GM12878 (cell line): ENCODE measurements around the gene NGF. TPM values are rescaled to one million over a fixed set of nuclear protein-coding genes. Genes with fewer than 3 reads are reported as not detected.

Source experiments
- ATAC-seq: fragments of 200-7000 bp; cut with Tn5 transposase; 3 replicates; pipeline ENCODE4 v1.9.1; 2020; ENCODE audit warnings: mild to moderate bottlenecking, moderate library complexity
- BruUV-seq: library from RNA; stranded (reverse); fragments of 400-500 nt; replicated peaks from 2 replicates; lab custom pipeline; 2021; lab: Mats Ljungman, UMichigan
- CTCF ChIA-PET: fragments of 300-600 bp; sonication (Branson Sonifier 250); formaldehyde crosslinking; extraction: SDS; loops from one replicate; lab custom pipeline; 2021; ENCODE audit warnings: inconsistent platforms; lab: Yijun Ruan, JAX
- POLR2A ChIA-PET: fragments of 350-600 bp; formaldehyde crosslinking; extraction: SDS; loops from one replicate; lab custom pipeline; 2021; ENCODE audit warnings: inconsistent platforms; lab: Charles Lee
- RAD21 ChIA-PET: fragments of 300-600 bp; sonication (Branson Sonifier 250); formaldehyde crosslinking; loops from one replicate; lab custom pipeline; 2023; ENCODE audit warnings: antibody characterized with exemption; ENCODE audit not compliant: unreplicated experiment; lab: Charles Lee
- SMC1A ChIA-PET: fragments of 300-600 bp; sonication (Branson Sonifier 250); formaldehyde crosslinking; loops from one replicate; lab custom pipeline; 2023; ENCODE audit not compliant: unreplicated experiment, uncharacterized antibody; lab: Charles Lee
- DNase-seq: peaks from one replicate; pipeline ENCODE4 v3.0.0-alpha.2; 2011; ENCODE audit warnings: low read depth, low spot score
- FAIRE-seq: peaks from 3 replicates; lab custom pipeline; 2011; peaks lifted over from hg19 to GRCh38; lab: Jason Lieb, UNC
- H2AFZ ChIP-seq: 2 replicates; pipeline ENCODE4 v1.6.0; 2011; ENCODE audit warnings: low read depth, low read length, control low read depth; ENCODE audit not compliant: control insufficient read depth
- H3K27ac ChIP-seq: 2 replicates; pipeline ENCODE4 v1.5.1; 2011; ENCODE audit warnings: control low read depth; ENCODE audit not compliant: control insufficient read depth, insufficient read depth
- H3K27me3 ChIP-seq, 2 experiments: replicated peaks in 1 of 2; 2 replicates each; pipeline versions ENCODE4 v1.6.0 to v1.6.1; 2011; ENCODE audit warnings: low read length in 1 of 2; ENCODE audit not compliant: control insufficient read depth in 2 of 2, insufficient read depth in 2 of 2
- H3K36me3 ChIP-seq, 2 experiments: 2 replicates each; pipeline ENCODE4 v1.5.1; 2011; ENCODE audit warnings: low read length in 1 of 2; ENCODE audit not compliant: control insufficient read depth in 2 of 2, insufficient read depth in 2 of 2
- H3K4me1 ChIP-seq: 2 replicates; pipeline ENCODE4 v1.6.1; 2011; ENCODE audit warnings: mild to moderate bottlenecking, low read length, moderate library complexity, mixed read lengths; ENCODE audit not compliant: control insufficient read depth, insufficient read depth
- H3K4me2 ChIP-seq: 2 replicates; pipeline ENCODE4 v1.6.0; 2011; ENCODE audit warnings: control low read depth; ENCODE audit not compliant: control insufficient read depth, insufficient read depth
- H3K4me3 ChIP-seq: fragments of 200-600 bp; sonication (generic); 2 replicates; pipeline ENCODE4 v1.5.1; 2016
- H3K79me2 ChIP-seq: 2 replicates; pipeline ENCODE4 v1.6.0; 2011; ENCODE audit warnings: low read length; ENCODE audit not compliant: control insufficient read depth, insufficient read depth
- H3K9ac ChIP-seq: 2 replicates; pipeline ENCODE4 v1.8.0; 2011; ENCODE audit warnings: low read length, control low read depth, mixed read lengths; ENCODE audit not compliant: control insufficient read depth, insufficient read depth
- H3K9me3 ChIP-seq: replicated peaks from 3 replicates; pipeline ENCODE4 v1.5.1; 2011; ENCODE audit warnings: mild to moderate bottlenecking, low read length; ENCODE audit not compliant: control insufficient read depth, insufficient read depth
- H4K20me1 ChIP-seq: 2 replicates; pipeline ENCODE4 v1.6.0; 2011; ENCODE audit not compliant: control insufficient read depth, insufficient read depth
- BACH1 ChIP-seq: fragments of 450-650 bp; IDR thresholded peaks from 2 replicates; pipeline ENCODE4 v1.6.1; 2017; ENCODE audit warnings: mild to moderate bottlenecking, borderline replicate concordance
- EGR1 ChIP-seq, 2 experiments: IDR thresholded peaks; 1 replicate in 1 of 2; 2 replicates in 1 of 2; pipeline ENCODE4 v1.6.1; 2011 to 2012; ENCODE audit warnings: low read depth in 2 of 2, low read length in 2 of 2, borderline replicate concordance in 1 of 2, mild to moderate bottlenecking in 1 of 2, moderate library complexity in 1 of 2
- ETV6 ChIP-seq, 2 experiments: fragments of 450-650 bp in 1 of 2; IDR thresholded peaks in 1 of 2; conservative IDR thresholded peaks in 1 of 2; 2 replicates each; pipeline ENCODE4 v1.6.1; 2014; ENCODE audit warnings: antibody characterized with exemption in 1 of 2, borderline replicate concordance in 1 of 2, low read depth in 1 of 2, mild to moderate bottlenecking in 1 of 2, moderate library complexity in 1 of 2
- IKZF1 ChIP-seq: fragments of 450-650 bp; conservative IDR thresholded peaks from 2 replicates; pipeline ENCODE4 v1.6.1; 2017; ENCODE audit warnings: antibody characterized with exemption, mild to moderate bottlenecking
- LARP7 ChIP-seq: fragments of 450-650 bp; IDR thresholded peaks from 2 replicates; pipeline ENCODE4 v1.6.1; 2017; ENCODE audit warnings: mild to moderate bottlenecking
- PKNOX1 ChIP-seq: fragments of 450-650 bp; IDR thresholded peaks from 2 replicates; pipeline ENCODE4 v1.6.1; 2016; ENCODE audit warnings: mild to moderate bottlenecking
- RAD21 ChIP-seq: IDR thresholded peaks from 2 replicates; pipeline ENCODE4 v1.6.1; 2011; ENCODE audit warnings: mild to moderate bottlenecking, low read depth, low read length, moderate library complexity; ENCODE audit not compliant: insufficient read depth
- SMAD1 ChIP-seq: fragments of 450-650 bp; IDR thresholded peaks from 2 replicates; pipeline ENCODE4 v1.6.1; 2018; ENCODE audit warnings: mild to moderate bottlenecking, low read depth; ENCODE audit not compliant: partially characterized antibody
- YY1 ChIP-seq: IDR thresholded peaks from 2 replicates; pipeline ENCODE4 v1.6.1; 2011; ENCODE audit warnings: low read depth, mild to moderate bottlenecking, low read length
- ZNF274 ChIP-seq: IDR thresholded peaks from one replicate; pipeline ENCODE4 v1.8.0; 2011; ENCODE audit not compliant: insufficient read length, insufficient read depth
- WGBS: methylation state at CpG from one replicate; pipeline ENCODE4 v1.1.6; 2016; ENCODE audit warnings: low lambda C conversion rate; ENCODE audit not compliant: insufficient replicate concordance, insufficient coverage; ENCODE audit errors: missing lambda C conversion rate; 5-methylcytosine and 5-hydroxymethylcytosine counted together
- in situ Hi-C: fragments of 300-500 bp; cut with MboI; formaldehyde crosslinking; loops from 9 replicates; pipeline ENCODE4 v1.14.3; 2018; ENCODE audit warnings: mixed read lengths
- intact Hi-C: fragments of 100-400 bp; cut with micrococcal nuclease; formaldehyde crosslinking; loops from one replicate; pipeline ENCODE4 v1.14.2; 2022; ENCODE audit not compliant: unreplicated experiment
- polyA plus RNA-seq, 11 experiments: library from polyadenylated mRNA; depleted of rRNA in 4 of 11; unstranded in 6 of 11; stranded (reverse) in 5 of 11; fragments of >200 nt; fragmentation: Nextera tagmentation in 4 of 11; fragmentation: Illumina TruSeq in 1 of 11; extraction: Ambion mirVana in 4 of 11; extraction: Trizol in 1 of 11; gene quantifications; 1 replicate in 1 of 11; 2 replicates in 10 of 11; pipeline versions ENCODE4 v1.2.1 to v1.2.3, GENCODE V29; 2011 to 2016; ENCODE audit warnings: inconsistent platforms in 2 of 11, missing spikeins in 2 of 11, low read depth in 1 of 11
- total RNA-seq, 4 experiments: library from RNA; depleted of rRNA in 3 of 4; stranded (reverse); fragments of >200 nt in 3 of 4; fragmentation: Illumina TruSeq in 1 of 4; extraction: Trizol in 1 of 4; gene quantifications; 2 replicates each; pipeline versions ENCODE4 v1.2.1 to v1.2.3, GENCODE V29; 2013 to 2021

The NGF gene
- total and polyA plus RNA-seq, 10 of the 15 experiments (the other 5 are each of a cell fraction or from before 2014, with no cell fraction given) = not detected

- Histone ChIP-seq H3K27me3 (no peaks in the 10 kb centered on the region), H3K4me1 (no peaks in the 10 kb centered on the region), H3K9me3 (no peaks in the 10 kb centered on the region), H3K36me3 (no peaks in the 10 kb centered on the region)
- SMC1A ChIA-PET = no interaction called here
- FAIRE-seq = no peak
- in situ Hi-C loops = no loop called here
- TF ChIP-seq EGR1 (IDR thresholded peaks at IDR 0.05; ENCODE audit: borderline replicate concordance in 1 of 2, low read depth in 2 of 2, low read length in 2 of 2) = no peak
- TF ChIP-seq ETV6 (conservative IDR thresholded peaks at IDR 0.05 in 1 of 2, IDR thresholded peaks at IDR 0.05 in 1 of 2; ENCODE audit: borderline replicate concordance in 1 of 2, low read depth in 1 of 2) = no peak
- TF ChIP-seq PKNOX1 = no peak
- no peak for TF ChIP-seq IKZF1
- TF ChIP-seq YY1 = no peak
- no peak for TF ChIP-seq BACH1
- no peak for TF ChIP-seq RAD21
- TF ChIP-seq SMAD1 = no peak
- no peak for TF ChIP-seq ZNF274
- TF ChIP-seq LARP7 = no peak
- TF ChIP-seq, all 136 proteins: peak for 0
- no peak overlapping the region for H3K4me2 ChIP-seq
- no peaks in the 10 kb centered on the region for H3K79me2 ChIP-seq
- ATAC-seq = no peak
- H4K20me1 ChIP-seq = no peaks in the 10 kb centered on the region
- no peak overlapping the region for H3K4me3 ChIP-seq
- H3K27ac ChIP-seq = no peak overlapping the region
- no peak for DNase-seq
- ChIA-PET CTCF (interaction anchor here (1.1 kb wide), 1 partner anchor 198 kb away, joined by 4 read pairs; no protein-coding TSS in a partner anchor), RAD21 (no interaction called here), POLR2A (no interaction called here)
- no peak overlapping the region for H3K9ac ChIP-seq
- intact Hi-C loops = no loop called here
- no TSS peak for BruUV-seq
- WGBS = 12% methylated on average over 7 of the region's 7 CpGs
- no peak overlapping the region for H2AFZ ChIP-seq
These were observed 26.2 kb upstream of the NGF start for GRCh38 chr1:115364046-115364779.
